ENCODE data around the gene EPHA4. TPM values are rescaled to one million over a fixed set of nuclear protein-coding genes. Genes with fewer than 3 reads are reported as not detected.
A peak's percentile ranks its signal among the peaks of the same experiment; 100 is the strongest.

EPHA4 gene
- total RNA-seq, 1 experiment from 2014 or later: 59.9 TPM

GRCh38 chr2:221546505-221547225, 25.4 kb downstream of the EPHA4 start:
- no peak for DNase-seq (ENCODE audit: extremely low read depth, low read depth)

- DNase-seq (ENCODE audit: extremely low read depth, low read depth): no peak
These were observed 30.9 kb downstream of the EPHA4 start for GRCh38 chr2:221541131-221541735.

DNA sequence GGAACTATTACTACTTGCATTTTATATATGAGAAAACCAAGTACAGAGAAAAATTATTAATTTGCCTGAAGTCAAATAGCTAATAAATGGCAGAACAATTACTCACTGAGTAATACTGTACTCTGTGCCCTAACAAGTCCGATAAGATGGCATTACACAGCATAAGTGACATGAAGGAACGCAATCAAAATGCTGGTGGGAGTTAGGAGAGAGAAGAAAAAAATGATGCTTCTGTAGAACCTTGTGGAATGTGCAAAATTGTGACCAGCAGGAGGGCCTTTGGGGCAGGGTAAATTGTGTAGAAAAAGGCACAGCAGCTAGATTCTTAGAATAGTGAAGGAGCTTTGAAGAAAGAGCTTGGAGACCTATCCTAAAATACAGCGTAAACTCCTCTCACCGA, 32.9 kb downstream of the EPHA4 start:
- DNase-seq (ENCODE audit: extremely low read depth, low read depth): no peak

GRCh38 chr2:221535824-221536223, 36.3 kb downstream of the EPHA4 start:
- DNase-seq (ENCODE audit: extremely low read depth, low read depth): no peak

GRCh38 chr2:221533299-221533698, 38.8 kb downstream of the EPHA4 start:
- no peak for DNase-seq (ENCODE audit: extremely low read depth, low read depth)

GRCh38 chr2:221532641-221533040, 39.5 kb downstream of the EPHA4 start:
- DNase-seq (ENCODE audit: extremely low read depth, low read depth): no peak

DNA sequence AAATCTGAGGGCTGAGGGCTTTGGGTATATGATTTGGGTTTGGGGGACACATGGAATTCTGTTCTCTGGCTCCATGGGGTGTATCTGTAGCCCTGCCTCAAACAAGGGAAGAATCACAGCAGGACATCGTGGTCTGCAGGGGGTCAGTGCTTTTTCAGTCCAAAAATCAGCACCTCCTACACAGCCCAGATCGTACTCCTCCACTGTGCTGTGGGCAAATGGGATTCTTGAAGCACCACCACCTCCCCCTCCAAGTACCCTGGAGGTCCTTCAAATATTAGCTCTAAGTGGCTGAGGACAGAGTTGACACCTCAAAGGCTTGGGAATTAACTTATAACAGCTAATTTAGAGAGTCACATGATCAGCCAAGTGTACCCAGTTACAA, 41.5 kb downstream of the EPHA4 start:
- no peak for DNase-seq (ENCODE audit: extremely low read depth, low read depth)

DNA sequence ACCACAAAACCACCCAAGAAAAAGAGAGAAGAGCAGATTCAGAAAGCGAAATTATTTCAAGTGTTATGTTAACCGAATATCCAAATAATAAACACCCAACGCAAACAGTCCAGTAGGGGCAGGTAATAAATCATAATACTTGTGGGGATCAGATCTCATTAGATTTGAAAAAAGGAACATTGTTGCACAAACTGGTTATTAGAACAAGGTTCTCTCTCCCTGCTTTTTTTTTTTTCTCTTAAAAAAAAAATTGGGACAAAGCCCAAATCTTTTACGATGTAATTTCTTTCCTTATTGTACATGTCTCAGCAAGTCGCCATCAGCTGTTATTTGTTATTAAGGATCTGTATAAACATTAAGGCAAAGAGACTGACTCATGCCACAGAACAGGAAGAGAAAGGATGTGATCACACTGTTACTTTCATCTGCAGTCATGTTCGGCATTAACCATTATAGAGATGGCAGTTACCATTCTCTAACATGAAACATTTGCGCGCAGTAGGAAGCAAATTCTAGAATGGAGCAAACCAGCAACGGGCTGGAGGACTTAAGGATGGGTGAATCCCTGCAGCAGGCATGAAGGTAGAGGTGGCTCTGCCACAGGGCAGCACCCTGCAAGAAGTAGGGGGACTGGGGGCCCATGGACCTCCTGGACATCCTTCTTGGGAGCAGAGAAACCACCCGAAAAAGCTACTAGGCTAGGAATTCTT, 42.0 kb downstream of the EPHA4 start:
- DNase-seq (ENCODE audit: extremely low read depth, low read depth): peak; percentile 25

DNA sequence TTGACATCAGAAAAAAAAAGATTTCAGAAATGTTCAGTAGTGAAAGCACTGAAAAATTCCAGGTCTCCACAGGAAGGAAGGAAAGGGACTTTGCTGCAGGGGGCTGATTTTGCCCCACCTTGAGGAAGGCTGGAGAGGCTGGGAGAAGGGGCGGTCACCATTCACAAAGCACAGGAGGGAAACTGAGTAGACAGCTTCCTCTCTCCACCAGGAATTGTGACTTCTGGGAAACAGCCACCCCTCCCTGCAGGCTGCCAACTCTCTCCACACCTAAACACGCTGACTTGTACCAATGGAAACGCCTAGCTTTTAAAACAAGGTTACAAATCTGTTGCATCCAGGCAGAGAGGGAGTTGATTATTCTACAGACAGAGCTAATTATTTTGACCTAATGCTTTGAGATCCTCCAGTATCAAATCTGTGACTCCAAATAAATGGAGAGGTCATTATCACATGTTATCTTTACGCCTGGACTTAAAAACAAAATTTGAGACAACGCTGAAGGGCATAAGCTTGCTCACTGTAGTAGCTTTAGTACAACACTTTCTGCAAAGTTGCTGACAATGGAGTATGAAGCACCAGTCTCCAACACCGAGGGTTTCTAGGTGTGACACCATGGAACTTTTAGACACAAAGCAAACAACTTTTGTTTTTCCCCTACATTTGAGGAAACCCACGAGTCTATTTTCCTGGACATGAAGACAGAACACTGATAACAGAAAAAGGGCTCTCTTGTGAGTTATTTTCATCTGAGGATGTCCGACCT, 42.7 kb downstream of the EPHA4 start:
- DNase-seq (ENCODE audit: extremely low read depth, low read depth): no peak

DNA sequence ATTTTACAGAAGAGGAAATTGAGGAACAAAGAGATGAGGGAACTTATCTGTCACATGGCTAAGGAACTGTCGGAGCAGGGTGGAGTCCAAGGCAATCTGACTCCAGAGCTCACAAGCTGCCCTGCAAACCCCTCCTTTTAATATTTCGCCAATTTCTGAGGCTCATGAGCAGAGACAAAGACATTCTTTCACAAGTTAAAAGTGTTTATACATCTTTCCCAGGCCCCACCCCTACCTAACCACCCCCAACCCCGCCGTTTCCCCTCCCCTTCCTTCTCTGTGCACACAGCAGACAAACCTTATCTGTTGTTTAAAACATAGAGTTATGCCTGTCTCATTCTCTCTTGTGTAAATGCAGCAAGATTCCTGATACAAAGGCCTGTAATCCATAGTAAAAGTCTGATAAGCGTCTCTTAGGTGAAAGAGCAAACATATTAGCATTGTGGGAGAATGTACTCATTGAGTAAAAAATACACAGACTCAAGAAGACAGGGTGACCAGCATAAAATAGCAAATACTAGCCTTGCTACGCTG, 44.3 kb downstream of the EPHA4 start:
- no peak for DNase-seq (ENCODE audit: extremely low read depth, low read depth)

- no peak for DNase-seq (ENCODE audit: extremely low read depth, low read depth)
These were observed 47.9 kb downstream of the EPHA4 start for GRCh38 chr2:221524158-221524557.

- DNase-seq (ENCODE audit: extremely low read depth, low read depth): no peak
These were observed 50.8 kb downstream of the EPHA4 start for GRCh38 chr2:221521233-221521845.

GRCh38 chr2:221518935-221519625, 53.0 kb downstream of the EPHA4 start:
- no peak for DNase-seq (ENCODE audit: extremely low read depth, low read depth)

DNA sequence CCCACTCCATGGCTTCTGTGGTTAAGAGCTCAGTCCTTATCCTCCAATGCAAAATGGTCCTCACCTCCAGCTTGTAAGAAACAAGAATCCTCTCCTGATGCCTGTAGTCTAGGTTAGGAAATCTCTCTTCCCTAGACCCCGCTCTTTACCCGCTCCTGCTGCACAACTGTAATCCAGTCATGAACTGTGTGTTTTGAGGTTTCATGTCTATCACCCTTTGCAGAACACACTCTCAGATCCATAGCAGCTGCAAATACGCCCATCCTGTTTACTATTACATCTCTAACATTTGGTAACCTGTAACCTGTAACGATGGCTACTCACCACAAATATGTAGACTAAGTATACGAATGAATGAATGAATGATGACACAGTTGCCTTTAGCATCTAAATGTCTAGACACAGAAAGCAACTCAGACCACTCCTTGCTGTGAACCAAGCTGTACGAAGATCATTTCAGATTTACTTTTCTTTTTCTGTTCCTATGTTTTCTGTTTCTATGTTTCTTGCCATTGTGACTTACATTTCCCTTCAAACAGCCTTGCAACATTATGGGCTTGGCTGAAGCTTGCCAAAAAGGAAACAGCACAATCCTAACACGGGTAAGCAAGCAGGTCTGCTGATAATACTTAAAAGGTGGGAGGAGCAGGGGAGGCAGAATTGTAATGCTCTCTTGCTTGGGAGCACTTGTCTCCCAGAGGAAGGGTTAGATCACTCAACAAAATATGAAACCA, 53.7 kb downstream of the EPHA4 start:
- DNase-seq (ENCODE audit: extremely low read depth, low read depth): no peak

DNA sequence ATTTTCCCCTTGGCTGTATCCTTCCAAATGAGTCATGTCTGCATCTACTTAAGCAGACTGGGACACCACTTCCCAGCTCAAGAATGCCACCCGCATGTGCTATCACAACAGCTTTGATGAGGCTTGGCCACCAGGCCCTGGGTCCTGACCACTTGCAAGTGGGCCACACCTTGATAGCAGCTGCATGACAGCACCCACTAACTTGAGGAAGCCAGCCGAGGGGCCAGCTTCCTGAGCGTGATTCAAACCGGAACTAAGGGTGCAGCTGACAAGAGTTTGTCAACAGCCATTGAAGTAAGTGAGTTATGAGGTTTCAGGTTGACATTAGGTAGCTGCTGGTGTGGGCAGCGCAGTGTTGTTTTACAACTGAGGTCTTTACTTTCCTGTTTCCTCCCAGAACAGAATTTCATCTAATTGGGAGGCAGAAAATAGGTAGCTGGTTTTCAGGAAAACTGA, 54.4 kb downstream of the EPHA4 start:
- DNase-seq (ENCODE audit: extremely low read depth, low read depth): no peak

- DNase-seq (ENCODE audit: extremely low read depth, low read depth): no peak
These were observed 54.9 kb downstream of the EPHA4 start for GRCh38 chr2:221517146-221517695.

DNA sequence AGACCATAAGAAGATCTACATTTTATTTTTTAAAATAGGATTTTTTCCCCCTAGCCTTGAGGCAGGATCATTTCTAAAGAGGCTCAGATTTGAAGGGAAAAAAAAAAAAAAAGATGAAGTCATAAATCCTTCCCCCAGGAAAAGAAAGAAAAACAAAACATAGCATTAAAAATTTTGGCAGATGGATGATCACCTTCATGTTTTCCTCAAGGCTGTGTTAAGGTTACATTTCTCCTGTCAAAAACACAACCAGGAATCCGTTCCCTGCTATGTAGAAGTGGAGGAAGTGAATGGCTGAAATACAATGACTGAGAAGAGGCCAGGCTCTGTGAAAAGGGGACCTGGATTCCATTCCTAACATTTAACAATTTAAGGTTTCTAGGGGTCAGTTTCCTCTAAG, 56.2 kb downstream of the EPHA4 start:
- no peak for DNase-seq (ENCODE audit: extremely low read depth, low read depth)

- DNase-seq (ENCODE audit: extremely low read depth, low read depth): no peak
These were observed 57.6 kb downstream of the EPHA4 start for GRCh38 chr2:221514305-221515040.

All from NCI-H460 (cell line).